Cardiac septum (tissue), 1 donor: ENCODE data around the gene GPRASP3. TPM values are rescaled to one million over a fixed set of nuclear protein-coding genes. Genes with fewer than 3 reads are reported as not detected.

Source experiments
- DNase-seq: peaks from one replicate; pipeline ENCODE4 v3.0.0-alpha.2; 2020; ENCODE audit warnings: low spot score
- intact Hi-C: fragments of 100-400 bp; cut with DNase I; formaldehyde crosslinking; loops from one replicate; pipeline ENCODE4 v1.14.0; 2022
- total RNA-seq: library from RNA; stranded (reverse); fragmentation: NEBNext Ultra II Directional; extraction: Animal tissue kit (Norgen Biotek cat#: 25700); gene quantifications from one replicate; pipeline ENCODE4 v1.2.1, GENCODE V29; 2021
- donor health status: DM: no; HTN: no; CAD: no.

The GPRASP3 gene
- total RNA-seq, 1 donor from 2014 or later, result 5.7 TPM

DNA sequence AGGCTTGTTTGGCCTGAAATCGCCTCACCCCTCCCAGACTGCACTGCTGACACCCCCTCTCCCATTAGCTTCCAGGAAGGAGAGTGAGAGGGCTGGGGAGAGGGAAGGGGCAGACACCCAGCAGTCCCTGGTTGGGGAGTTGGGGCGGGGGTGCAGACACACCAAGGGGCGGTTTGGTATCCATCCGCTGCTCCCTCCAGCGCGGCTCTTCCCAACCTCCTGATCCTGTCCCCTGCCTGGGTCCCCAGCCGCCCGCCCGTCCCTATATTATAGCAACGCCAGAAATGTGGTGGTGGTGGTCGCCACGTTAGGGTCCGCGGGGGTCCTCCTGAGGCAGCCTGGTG lies 24.9 kb downstream of the GPRASP3 start:
- intact Hi-C loops, result no loop called here
- DNase-seq, result no peak

DNA sequence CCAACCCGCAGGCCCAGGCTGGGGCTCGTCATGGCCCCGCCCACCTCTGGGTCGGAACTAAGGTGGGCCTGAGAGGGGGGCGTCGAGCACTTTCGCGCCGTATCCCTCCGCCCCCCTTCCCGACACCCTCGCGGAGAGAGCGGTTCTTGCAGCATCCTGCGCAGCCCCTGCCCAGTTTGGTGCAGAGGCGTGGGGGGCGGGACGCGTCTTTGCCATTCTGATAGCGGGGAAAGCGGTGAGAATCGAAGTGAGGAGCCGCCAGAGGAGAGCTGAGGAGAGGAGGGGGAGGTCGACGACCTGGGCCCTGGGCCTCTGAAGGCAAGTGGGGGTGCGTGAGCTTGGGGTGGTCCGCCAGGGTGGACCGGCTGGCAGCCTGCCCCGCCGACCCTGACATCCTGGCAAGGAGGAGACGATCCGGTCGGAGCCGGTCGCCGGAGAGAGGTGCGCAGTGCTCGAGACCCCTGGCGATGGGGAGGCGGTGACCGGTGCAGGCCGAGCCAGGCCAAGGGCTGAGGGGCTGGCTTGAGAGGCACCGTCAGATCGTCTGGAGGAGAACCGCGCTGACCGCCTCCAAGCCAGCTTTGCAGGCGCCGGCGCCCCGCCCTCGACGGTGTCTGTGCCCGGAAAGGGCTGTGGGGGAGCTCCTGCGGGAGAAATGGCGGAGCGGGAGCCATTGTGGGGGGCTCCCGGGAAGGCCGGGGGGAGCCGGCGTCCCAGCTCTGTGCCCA lies 25.5 kb downstream of the GPRASP3 start:
- DNase-seq, result peak; percentile 82
- intact Hi-C loops, result no loop called here

DNA sequence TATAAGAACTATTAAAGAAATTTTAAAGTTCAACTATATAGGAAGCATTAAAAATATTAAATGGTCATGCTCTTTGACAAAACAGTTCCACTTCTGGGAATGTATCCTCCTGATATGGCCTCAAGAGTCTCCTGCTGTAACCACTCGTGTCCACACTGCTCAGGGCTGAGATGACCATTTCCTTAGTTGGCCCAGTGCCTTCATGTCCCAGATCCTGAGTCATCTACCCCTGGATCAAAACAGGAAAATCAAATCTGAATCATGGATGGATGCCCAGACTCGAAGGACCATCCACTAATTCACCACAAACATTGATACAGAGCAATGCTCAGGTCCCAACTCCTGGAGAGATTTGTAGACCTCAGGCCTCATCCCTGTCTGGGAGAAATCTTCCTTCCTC lies 44.7 kb downstream of the GPRASP3 start:
- intact Hi-C loops, result no loop called here
- no peak for DNase-seq

DNA sequence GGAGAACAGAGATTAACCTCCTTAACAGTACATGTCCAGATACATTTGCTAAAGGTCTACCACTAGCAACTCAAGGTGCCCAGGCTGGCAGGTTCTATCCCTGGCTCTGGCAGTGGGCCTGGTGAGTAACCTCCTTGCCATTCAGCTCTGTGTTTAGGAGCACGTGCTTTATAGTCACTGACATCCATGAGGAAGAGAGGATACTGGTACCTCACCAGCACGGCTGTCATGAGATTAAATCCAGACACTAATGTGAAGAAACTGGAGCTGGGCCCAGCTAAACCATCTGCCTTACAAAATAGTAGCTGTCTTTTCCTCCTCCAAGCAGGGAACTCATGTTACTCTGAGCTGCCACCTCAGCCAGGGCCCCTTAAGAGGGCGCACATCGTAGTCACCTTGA lies 45.3 kb downstream of the GPRASP3 start:
- intact Hi-C loops, result no loop called here
- no peak for DNase-seq

DNA sequence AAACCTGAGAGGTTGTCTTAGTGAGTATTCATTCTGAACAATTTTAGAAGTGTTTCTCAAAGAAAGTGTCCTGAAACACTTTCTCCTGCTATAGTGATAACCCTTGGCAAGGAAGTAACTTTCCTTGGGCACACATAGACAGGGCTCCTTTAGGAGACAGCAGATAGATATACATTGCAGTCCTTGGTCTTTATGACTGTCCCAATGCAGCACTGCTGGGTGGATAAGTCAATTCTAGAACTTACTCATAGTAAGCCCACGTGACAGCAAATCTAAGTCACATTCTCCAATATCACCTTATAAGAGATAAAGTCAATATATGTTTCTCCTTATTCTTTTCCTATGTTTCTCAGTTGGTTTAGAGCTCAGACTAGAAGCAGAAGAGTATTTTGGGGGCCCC lies 46.7 kb downstream of the GPRASP3 start:
- intact Hi-C loops, result no loop called here
- no peak for DNase-seq

DNA sequence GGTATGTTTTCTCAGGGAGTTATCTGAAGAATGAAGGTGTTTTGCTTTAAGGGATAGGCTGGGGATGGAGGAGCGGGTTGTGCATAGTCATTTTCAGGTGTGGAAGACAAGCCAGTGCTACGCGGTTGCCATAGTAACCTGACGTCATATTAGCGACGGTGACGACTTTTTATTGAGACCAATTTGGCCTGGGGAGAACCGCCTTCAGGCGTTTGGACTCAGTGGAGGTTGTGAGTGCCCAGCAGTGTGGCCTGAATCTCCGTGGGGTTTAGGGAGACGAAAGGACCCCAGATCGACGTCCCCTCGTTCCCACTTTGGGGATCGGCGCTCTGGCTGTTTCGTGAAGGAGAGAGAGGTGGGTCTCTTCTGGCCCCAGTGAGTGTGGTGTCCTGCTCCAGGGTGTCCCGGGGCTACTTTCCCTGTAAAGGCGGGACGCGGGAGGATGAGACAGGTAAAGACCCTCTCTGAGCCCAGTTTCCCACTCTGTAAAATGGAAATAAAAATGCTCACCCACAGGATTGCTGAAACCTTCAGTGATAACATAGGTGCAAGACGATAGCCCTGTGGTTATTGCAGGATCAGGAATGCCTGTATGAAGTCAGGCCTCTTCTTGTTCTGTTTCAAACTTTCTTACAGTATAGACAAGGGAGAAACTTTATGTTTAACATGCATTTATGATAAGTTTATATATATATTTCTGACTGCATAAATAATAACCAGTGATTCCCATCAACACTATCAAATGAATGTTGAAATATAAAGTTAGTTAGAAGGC lies 48.6 kb downstream of the GPRASP3 start:
- peak; percentile 83 for DNase-seq
- intact Hi-C loops, result no loop called here

Other genes starting within 250 kb of the GPRASP3 start
- gene TCP11X2, start 248.9 kb upstream of the GPRASP3 start, total RNA-seq, result not detected
- gene TMSB15A, start 204.0 kb upstream of the GPRASP3 start, total RNA-seq, result not detected
- gene ARMCX5, start 121.2 kb upstream of the GPRASP3 start, total RNA-seq, result 5.4 TPM
- gene GPRASP1, start 69.3 kb upstream of the GPRASP3 start, total RNA-seq, result 8.2 TPM
- 17.7 TPM for gene GPRASP2, start 8.3 kb upstream of the GPRASP3 start, total RNA-seq
- gene RAB40AL, start 216.5 kb downstream of the GPRASP3 start, total RNA-seq, result 0.32 TPM